Measurements from ENCODE around the gene KBTBD3.

GRCh38 chr11:106021181-106021966 lies 55.8 kb downstream of the KBTBD3 start:
- TF ChIP-seq CTCF (IDR thresholded peaks at IDR 0.05) = no peak
- no peak for TF ChIP-seq USF2 (IDR thresholded peaks at IDR 0.05)
- TF ChIP-seq CHD4 (IDR thresholded peaks at IDR 0.05; ENCODE audit: borderline replicate concordance) = no peak
- no peak for TF ChIP-seq NR3C1 (IDR thresholded peaks at IDR 0.05)
- TF ChIP-seq GATA3 (IDR thresholded peaks at IDR 0.05; ENCODE audit: borderline replicate concordance) = no peak
- no peak for TF ChIP-seq MAX (IDR thresholded peaks at IDR 0.05)
- TF ChIP-seq MYC (IDR thresholded peaks at IDR 0.05; ENCODE audit: borderline replicate concordance, low read length) = no peak
- TF ChIP-seq RFX5 (IDR thresholded peaks at IDR 0.05) = no peak
- TF ChIP-seq SMC3 (IDR thresholded peaks at IDR 0.05) = no peak
- TF ChIP-seq JUN (IDR thresholded peaks at IDR 0.05) = no peak

All from A549 (cell line).